Fibroblast of the conjunctiva (primary cell): Measurements from ENCODE around the gene DOK6.
"Not testable (repeated sequence)": the region's sequence is repeated elsewhere in the genome, so short reads cannot be mapped to it uniquely, and the experiment has no call there.

Experiments
- DNase-seq: peaks from one replicate; pipeline ENCODE4 v3.0.0-alpha.2; 2010; ENCODE audit warnings: low read depth

DOK6 gene

GRCh38 chr18:69400253-69400975, at the start of gene DOK6:
Gene DOK6 (plus strand): TSS chr18:69400888.
- DNase-seq: peak; percentile 32

GRCh38 chr18:69353023-69353422, 47.7 kb upstream of the DOK6 start:
- DNase-seq: no peak

- DNase-seq: no peak
Measured at GRCh38 chr18:69357590-69357989, 43.1 kb upstream of the DOK6 start.

- DNase-seq: no peak
Measured at GRCh38 chr18:69358212-69358895, 42.3 kb upstream of the DOK6 start.

GRCh38 chr18:69359768-69360167, 40.9 kb upstream of the DOK6 start:
- DNase-seq: not testable (repeated sequence)

- DNase-seq: no peak
Measured at GRCh38 chr18:69364930-69365329, 35.8 kb upstream of the DOK6 start.

GRCh38 chr18:69365658-69366057, 35.0 kb upstream of the DOK6 start:
- no peak for DNase-seq

- no peak for DNase-seq
Measured at GRCh38 chr18:69367104-69367503, 33.6 kb upstream of the DOK6 start.

- no peak for DNase-seq
Measured at GRCh38 chr18:69371729-69372128, 29.0 kb upstream of the DOK6 start.

GRCh38 chr18:69380324-69380723, 20.4 kb upstream of the DOK6 start:
- DNase-seq: no peak

- no peak for DNase-seq
Measured at GRCh38 chr18:69383186-69383585, 17.5 kb upstream of the DOK6 start.

GRCh38 chr18:69387186-69387585, 13.5 kb upstream of the DOK6 start:
- no peak for DNase-seq

- no peak for DNase-seq
Measured at GRCh38 chr18:69388222-69388621, 12.5 kb upstream of the DOK6 start.

GRCh38 chr18:69397096-69397495, 3.6 kb upstream of the DOK6 start:
- no peak for DNase-seq

GRCh38 chr18:69399253-69399652, 1.4 kb upstream of the DOK6 start:
- DNase-seq: no peak

GRCh38 chr18:69400976-69401225, 213 bp downstream of the DOK6 start:
- DNase-seq: no peak

GRCh38 chr18:69401226-69401971, 711 bp downstream of the DOK6 start:
- DNase-seq: no peak

- DNase-seq: no peak
Measured at GRCh38 chr18:69401972-69402532, 1.4 kb downstream of the DOK6 start.

- DNase-seq: no peak
Measured at GRCh38 chr18:69402533-69402989, 1.9 kb downstream of the DOK6 start.

GRCh38 chr18:69408522-69408921, 7.8 kb downstream of the DOK6 start:
- DNase-seq: no peak

- DNase-seq: no peak
Measured at GRCh38 chr18:69411199-69411598, 10.5 kb downstream of the DOK6 start.

- no peak for DNase-seq
Measured at GRCh38 chr18:69414184-69414583, 13.5 kb downstream of the DOK6 start.

GRCh38 chr18:69432847-69433246, 32.2 kb downstream of the DOK6 start:
- no peak for DNase-seq
